ENCODE measurements around the gene SLC16A7.
A peak's percentile ranks its signal among the peaks of the same experiment; 100 is the strongest.
"Not testable (repeated sequence)": the region's sequence is repeated elsewhere in the genome, so short reads cannot be mapped to it uniquely, and the experiment has no call there.

The SLC16A7 gene, protein sequence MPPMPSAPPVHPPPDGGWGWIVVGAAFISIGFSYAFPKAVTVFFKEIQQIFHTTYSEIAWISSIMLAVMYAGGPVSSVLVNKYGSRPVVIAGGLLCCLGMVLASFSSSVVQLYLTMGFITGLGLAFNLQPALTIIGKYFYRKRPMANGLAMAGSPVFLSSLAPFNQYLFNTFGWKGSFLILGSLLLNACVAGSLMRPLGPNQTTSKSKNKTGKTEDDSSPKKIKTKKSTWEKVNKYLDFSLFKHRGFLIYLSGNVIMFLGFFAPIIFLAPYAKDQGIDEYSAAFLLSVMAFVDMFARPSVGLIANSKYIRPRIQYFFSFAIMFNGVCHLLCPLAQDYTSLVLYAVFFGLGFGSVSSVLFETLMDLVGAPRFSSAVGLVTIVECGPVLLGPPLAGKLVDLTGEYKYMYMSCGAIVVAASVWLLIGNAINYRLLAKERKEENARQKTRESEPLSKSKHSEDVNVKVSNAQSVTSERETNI

DNA sequence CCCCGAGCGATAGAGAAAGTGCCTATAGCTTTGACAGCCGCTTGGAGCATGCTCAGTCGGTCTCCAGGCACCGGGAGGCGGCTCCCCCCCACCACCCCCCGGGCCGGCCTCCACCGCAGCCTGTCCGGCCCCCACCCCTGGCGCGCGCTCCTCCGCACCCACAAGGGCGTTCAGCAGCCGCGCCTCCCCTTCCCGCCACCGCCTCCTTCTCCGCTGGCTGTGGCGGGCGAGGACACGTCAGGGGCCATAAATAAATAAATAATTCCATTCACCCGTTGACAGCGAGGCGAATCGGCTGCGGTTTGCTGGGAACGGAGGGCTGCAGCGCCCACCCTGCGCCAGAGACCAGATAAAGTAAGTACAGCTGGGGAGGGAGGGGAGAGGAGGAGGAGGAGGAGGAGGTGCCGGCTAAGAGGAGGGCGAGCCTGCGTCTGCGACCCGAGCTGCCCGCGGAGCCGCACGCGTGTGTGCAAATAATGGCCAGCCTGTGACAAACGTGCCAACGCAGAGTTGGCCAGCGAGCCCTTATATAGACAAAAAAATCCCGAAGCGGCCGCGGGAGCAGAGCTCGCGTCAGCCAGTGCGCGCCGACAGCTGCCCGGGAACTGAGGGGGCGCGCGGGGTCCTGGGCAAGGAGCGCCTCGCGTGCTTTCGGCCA is at the start of gene SLC16A7:
SLC16A7 (plus strand) TSS at position 147 of the 658 bp plus-strand sequence. CDS start 108,773 bp downstream, outside the sequence.
- DNase-seq (ENCODE audit: low read depth), result peak; percentile 62

DNA sequence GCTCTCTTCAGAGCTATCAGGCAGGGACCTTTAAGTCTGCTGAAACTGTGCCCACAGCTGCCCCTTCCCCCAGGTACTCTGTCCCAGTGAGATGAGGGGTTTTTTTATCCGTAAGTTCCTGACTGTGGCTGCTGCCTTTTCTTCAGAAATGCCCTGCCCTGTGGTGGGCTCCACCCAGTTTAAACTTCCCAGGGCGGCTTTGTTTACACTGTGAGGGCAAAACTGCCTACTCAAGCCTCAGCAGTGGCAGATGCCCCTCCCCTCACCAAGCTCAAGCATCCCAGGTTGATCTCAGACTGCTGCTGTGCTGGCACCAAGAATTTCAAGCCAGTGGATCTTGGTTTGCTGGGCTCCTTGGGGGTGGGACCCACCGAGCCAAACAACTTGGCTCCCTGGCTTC is 46.9 kb upstream of the SLC16A7 start:
- no peak for DNase-seq (ENCODE audit: low read depth)

DNA sequence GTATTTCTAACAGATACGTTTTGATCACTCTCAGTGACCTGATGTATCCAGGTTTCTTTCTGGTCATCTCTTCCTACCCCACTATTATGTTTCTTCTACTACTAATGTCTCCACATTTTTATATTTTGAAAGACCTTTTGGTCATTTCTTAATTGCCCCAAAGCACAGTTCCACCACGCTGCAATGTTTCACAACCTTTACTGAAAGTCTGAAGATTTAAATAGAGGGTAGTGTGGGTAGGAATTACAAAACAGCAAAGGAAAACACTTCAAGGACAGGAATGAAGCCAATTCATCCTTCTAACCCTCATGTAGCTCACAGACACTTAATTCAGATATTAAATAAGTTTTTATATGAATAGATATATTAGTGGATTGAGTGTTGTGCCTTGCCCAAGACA is 36.1 kb upstream of the SLC16A7 start:
- no peak for DNase-seq (ENCODE audit: low read depth)

DNA sequence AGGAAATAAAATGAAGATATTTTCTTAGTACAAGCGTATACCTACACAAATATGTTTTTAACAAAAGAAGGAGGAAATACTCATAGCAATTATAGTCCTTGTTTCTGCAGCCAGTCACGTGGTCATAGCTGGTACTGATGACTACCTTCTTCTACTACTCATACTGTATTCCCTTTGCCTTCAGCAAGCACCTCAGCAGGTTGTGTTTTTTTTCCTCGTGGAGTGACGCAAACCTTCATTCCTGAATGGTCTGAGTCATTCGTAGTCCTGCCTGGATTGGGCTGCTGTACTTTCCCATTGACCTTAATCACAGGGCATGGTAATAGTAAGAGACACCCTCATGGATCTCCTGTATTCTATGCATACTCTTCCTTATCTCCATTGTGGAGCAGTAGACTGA is 25.7 kb upstream of the SLC16A7 start:
- DNase-seq (ENCODE audit: low read depth), result no peak

DNA sequence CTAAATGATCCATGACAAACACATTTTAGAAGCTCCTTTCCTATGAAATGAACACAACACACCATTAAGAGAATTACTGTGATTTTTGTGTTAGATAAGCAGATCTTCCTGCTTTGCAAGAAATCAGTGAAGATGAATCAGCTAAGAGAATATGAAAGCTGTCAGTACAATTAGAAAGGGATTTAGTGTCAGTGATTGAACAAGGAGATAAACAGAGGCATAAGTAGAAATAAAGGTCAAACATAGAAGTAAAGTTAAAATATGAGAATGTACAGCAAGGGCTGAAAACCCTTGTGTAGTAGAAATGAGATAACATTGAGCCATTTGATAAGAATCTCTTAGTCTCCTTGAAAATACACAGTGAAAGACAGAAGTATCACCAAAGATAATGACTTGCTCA is 21.4 kb upstream of the SLC16A7 start:
- DNase-seq (ENCODE audit: low read depth), result no peak

DNA sequence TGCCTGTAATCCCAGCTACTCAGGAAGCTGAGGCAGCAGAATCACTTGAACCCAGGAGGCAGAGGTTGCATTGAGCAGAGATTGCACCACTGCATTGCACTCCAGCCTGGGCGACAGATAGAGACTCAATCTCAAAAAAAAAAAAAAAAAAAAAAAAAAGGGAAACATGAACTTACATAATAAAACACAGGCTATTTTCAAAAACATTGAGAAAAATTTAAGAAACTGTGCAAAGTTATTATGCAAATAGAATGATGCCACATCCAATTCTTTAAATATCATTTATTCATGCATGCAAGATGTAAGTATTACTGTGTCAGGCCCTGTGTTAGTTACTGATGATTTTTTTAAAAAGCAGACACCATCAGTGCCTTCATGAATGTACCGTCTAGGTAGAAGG is 20.0 kb upstream of the SLC16A7 start:
- DNase-seq (ENCODE audit: low read depth), result no peak

DNA sequence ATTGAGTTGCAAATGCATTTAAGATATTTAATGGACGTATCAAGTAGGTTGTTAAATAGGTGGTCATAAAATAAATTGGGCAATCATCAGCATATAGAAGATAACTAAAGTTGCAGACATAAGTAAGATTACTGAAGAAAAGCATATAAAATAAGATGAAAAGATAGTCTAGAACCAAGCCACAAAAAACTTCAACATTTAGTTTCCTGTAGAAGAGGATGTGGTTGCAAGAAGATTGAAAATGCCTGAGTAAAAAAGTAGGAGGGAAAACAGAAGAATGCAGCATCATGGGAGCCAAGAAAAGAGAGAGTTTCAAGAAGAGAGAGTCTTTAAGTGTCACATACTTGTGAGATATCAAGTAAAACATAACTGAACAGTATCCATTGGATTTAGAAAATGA is 17.6 kb upstream of the SLC16A7 start:
- no peak for DNase-seq (ENCODE audit: low read depth)

DNA sequence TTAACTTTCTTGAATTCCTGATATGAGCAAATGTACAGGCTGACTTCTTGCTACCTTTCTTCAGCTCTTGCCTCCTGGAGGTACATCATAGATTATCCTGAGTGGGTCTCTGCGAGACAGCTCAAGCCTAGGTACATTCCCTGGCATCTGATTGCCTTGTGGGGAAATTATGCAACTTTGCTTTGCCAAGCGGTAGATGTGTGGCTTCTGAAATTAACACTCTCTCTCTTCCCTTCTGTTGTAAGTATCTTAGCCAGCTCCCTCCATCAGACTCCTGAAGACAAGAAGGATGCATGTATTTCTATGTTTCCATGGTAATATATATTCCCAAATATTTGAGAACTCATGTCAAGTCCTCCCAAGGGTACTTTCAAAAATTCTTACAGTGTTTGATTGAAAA is 16.2 kb upstream of the SLC16A7 start:
- no peak for DNase-seq (ENCODE audit: low read depth)

DNA sequence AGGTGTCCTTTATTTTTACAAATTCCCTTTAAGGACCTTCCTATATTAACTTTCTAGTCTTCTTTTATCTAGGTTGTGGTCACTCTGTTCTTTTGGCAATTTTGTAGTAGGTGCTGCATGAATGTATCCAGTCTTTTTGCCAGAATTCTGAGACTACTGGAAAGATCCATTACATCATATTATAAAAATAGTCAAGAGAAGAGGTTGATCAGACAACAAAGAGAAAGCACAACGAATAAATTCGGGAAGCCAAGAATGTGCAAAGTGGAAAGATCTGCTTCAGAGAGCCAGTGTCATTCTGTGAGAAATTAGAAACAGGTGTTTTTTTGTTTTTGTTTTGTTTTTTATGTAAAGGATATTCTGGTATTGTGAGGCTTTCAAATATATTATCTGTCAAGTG is 15.8 kb upstream of the SLC16A7 start:
- no peak for DNase-seq (ENCODE audit: low read depth)

DNA sequence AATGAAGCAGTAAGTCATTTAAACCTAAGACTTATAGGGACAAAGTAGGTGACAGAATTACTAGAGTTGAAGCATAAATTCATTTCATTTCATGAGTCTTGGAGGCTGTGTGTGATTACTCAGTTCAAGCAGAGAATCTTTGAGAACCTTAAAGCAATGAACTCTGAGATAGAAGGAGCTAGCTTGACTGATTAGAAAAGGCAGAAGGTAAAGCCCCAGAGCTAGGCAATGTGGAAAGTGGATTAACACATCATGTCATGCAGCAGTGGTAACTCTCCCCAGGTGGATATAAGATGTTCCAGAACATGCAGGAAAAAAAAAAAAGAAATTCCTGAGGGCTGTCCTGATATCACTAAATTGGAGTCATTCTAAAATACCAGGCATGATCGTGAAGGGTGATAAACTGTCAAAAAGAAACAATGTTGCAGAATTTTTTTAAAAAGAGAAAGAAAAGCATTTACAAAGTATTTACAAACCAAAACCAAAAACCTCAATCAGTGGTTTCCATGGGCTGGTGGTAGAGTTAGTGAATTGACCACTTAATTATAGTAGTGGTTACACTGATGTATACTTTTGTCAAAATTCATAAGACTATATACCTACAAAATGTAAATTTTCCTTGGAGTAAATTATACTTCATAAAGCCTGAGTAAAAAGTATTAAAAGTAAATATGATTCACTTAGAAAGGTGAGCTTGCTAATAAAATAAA is 12.7 kb upstream of the SLC16A7 start:
- no peak for DNase-seq (ENCODE audit: low read depth)

DNA sequence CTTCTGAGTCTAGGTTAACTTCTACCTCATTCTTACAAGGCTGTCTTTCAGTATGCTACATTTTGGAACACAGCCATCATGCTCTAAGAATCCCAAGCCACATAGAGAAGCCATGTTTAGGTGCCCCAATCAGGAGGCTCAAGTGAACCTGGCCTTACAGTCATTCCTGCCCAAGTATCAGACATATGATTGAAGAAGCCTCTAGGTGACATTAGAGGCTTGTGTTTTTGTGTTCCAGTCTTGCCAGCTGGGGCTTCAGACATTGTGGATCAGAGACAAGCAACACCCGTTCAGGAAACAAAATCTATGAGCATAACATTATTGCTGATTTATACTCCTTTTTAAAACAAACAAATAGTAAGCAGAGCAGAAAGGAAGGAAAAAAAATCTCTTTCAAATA is 8.1 kb upstream of the SLC16A7 start:
- DNase-seq (ENCODE audit: low read depth), result no peak

DNA sequence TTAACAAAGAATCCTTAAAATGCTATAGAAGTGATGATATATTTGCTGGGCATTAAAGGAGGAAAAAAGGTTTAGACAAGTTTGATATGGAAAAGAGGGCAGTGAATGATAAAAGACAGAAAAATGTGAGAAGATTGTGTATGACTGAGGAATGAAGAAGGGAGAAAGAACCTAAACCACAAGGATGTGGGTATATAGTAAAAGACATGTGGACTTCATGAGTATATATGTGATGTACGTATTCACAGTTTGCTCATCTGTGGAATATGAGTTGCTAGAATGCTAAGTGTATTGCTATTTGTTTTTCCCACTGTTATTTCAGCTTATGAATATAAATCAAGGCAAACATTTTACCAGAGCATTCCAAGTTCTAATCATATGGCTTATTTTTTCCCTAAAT is 2.1 kb upstream of the SLC16A7 start:
- DNase-seq (ENCODE audit: low read depth), result no peak

DNA sequence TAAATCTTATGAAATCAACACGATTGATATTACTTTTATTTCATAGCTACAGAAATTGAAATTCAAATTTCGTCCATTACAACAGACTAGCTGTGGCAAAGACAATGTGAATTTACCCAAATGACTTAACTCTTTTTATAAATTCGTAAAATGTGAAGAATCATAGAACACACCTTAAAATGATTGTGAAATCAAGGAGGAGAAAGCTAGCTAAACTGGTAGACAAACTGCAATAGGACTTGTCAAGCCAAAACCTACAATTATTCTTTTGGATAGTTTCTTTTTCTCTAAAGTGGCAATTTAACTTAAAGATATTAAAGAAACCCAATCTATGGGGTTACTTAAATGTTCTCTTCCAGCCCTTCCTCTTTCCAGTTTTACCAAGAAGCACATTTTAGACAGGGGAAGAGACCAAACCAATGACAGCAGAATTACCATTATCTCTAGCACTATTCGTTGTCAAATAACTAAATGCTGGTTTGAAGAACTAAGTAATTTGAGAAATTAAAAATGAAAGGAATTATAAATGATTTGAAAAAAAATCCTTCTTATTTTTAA is 807 bp upstream of the SLC16A7 start:
- no peak for DNase-seq (ENCODE audit: low read depth)

DNA sequence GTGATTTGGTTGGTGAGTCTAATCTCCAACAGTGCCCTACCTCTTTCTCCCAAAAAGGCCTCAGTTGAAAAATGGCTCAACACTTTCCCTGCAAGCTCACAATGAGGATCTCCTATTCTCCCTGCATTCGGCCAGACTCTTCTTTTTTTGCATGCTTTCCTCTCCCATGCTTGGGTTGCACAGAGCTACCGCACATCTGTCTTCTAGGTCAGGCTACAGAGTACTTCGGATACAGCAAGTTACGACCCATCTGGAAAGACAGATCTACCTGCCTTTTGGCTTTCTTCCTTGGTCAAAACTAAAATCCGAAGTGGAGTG is 305 bp upstream of the SLC16A7 start:
- DNase-seq (ENCODE audit: low read depth), result no peak

DNA sequence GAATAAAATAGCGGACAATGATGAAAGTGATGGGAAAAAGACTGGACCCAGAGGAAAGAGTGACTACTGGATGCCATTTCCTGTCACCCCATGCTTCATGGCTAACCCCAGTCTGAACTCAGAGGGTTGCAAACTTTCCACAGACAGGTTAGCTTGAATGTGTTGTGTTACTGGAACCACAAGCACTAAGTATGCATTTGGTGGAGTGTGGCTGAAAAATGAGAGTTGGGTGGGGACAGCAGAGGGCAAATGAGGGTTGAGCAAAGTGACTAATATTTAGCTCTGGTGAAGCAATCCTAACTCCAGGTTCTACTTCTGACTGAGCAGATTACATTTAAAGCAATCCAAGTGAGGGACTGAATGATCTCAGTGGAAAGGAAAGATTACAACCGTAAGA is 1.6 kb downstream of the SLC16A7 start:
- peak; percentile 52 for DNase-seq (ENCODE audit: low read depth)

DNA sequence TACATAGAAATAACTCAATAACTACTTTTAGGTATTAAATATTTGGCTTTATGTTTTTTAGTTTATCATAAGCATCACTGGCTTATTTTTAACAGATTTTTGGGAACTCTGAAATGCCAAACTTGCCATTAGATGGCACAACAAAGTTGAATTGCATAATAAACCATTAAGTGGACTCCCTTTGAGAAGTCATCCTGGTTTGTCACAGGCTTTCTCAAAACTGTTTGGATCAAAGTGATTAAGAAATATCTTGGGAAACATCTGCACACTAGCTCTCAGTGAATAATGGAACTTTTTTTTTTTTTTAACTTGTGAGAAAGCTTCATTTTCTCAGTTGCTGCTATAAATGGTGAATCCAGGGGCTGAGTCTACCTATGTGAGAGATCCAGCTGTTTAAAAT is 4.3 kb downstream of the SLC16A7 start:
- DNase-seq (ENCODE audit: low read depth), result no peak

DNA sequence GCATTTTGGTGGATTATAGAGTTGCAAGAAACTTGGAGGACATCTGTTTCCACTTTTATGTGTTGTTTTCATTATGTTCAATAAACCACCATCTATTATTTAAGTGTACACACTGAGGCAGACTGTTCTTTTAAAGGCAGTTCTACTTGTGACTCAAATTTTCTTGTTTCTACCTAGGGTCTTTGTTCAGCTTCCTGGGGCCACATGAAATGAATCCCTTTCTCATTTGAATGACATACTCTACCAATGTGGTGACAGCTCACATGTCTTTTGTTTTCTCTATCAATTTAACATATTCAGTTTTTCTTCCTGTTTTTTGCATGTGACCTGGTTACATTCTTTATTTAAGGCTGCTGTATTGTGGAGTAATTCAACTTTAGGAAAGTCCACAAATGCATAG is 7.9 kb downstream of the SLC16A7 start:
- no peak for DNase-seq (ENCODE audit: low read depth)

DNA sequence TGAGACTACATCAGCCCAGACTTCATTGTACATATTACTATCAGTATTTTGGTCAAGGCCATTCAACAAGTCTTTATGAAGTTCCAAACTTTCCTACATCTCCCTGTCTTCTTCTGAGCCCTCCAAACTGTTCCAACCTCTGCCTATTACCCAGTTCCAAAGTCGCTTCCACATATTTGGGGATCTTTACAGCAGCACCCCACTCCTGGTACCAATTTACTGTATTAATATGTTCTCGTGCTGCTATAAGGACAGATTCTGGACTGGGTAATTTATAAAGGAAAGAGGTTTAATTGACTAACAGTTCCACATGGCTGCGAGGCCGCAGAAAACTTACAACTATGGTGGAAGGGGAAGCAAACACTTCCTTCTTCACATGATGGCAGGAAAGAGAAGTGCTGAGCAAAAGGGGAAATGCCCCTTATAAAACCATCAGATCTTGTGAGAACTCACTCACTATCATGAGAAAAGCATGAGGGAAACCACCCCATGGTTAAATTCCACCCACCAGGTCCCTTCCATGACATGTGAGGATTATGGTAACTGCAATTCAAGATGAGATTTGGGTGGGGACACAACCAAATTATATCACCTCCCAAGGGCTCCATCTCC is 17.1 kb downstream of the SLC16A7 start:
- not testable (repeated sequence) for DNase-seq (ENCODE audit: low read depth)

DNA sequence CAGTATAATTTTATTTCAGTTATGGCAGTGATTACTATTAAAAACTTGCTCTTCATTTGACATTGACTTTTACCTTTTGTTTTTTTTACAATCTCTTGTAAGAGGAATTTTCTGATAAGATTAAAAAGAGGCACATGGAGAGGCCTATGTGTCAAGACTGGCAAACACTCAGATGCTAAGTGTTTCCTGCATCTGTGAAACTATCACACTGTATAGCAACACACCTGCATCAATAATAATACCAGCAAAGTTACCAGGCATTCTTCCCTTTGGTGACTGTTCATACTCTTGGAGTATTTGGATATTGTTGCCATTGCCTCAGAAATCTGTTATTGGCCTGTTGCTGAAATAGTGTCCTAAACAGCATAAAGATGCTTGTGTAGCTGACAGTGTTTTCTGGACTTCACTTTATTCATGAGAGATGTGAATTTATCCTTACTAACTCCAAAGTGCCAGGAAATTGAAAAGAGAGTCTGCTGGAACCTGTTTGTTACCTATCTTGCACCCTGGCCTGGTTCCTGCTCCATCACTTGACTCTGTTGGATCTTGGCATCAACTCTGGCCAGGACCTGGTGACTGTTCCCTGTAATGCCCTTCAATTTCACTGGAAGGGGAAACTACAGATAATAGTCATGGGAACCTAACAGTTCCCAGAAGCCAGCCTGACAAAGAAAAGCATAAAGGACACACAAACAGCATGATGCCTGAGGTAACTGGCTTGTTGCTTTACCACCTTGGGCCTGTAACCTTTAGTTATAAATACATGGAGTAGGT is 19.8 kb downstream of the SLC16A7 start:
- DNase-seq (ENCODE audit: low read depth), result no peak

DNA sequence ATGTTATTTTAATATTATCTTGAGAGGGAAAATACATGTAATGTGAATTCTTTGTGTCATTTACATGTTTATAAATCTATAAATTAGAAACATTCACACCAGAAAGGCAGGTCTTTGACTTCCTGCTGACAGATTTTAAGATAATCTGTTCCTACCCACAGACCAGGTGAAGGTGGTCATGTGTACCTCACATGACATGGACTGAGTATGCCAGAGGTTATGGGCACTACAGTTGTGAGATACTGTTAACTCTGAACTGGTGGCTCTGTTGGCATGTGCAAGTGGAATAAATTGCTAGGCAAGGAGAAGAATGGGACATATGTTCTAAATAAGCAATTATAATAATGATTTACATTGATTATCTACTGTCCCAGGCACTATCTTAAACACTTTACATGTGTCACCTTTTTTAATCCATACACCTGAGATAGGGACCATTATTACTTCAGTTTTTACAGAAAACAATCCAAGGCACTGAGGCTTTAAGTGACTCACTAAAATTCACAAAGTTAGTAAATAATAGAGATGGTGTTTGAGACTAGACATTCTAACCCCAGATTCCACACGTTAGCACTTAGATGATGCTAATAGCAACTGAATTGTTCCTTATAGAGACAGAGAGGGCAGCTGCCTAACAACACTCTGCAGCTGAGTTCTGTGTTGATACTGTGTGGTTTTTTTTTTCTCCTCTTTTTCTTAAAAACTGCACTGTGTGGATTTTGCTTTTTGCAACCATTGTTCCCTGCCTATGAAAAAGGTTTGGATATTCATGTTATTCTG is 23.8 kb downstream of the SLC16A7 start:
- DNase-seq (ENCODE audit: low read depth), result no peak

DNA sequence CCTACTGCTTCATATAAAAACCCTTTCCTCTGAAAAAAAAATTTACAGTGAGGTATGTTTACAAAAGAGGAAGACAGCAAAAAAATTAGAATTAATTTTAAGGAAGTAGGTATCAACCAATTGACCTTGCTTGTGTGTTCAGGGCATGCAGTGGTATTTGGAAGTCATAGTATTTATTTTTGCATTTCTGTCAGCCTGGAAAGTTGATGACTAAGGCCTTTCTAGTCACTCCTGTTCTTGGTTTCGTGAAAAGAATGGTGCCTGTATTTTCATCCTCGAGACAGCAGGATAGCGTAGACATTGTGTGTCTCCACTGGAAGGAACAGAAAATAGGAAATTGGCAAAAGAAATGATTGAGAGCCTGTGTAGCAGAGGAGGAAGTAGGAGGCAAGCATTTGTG is 24.5 kb downstream of the SLC16A7 start:
- no peak for DNase-seq (ENCODE audit: low read depth)
